ENCODE data around the gene MOXD1. TPM values are rescaled to one million over a fixed set of nuclear protein-coding genes. Genes with fewer than 3 reads are reported as not detected.

MOXD1 gene
- total RNA-seq, 1 donor from 2014 or later, result 0.75 TPM

- no peak overlapping the region for H3K27ac ChIP-seq
- intact Hi-C loops (cut with DNase I), result no loop called here
These were observed 10.8 kb downstream of the MOXD1 start for GRCh38 chr6:132390451-132390850.

GRCh38 chr6:132390017-132390416, 11.3 kb downstream of the MOXD1 start:
- DNase-seq (ENCODE audit: low spot score in 2 of 2), result no peak
- H3K27ac ChIP-seq, result no peak overlapping the region
- H3K4me3 ChIP-seq, result no peak overlapping the region
- no peaks in the 10 kb centered on the region for H3K27me3 ChIP-seq
- H3K9me3 ChIP-seq, result peaks cover 0 to 15% of the 10 kb centered on the region in 2 donors
- TF ChIP-seq CTCF (IDR thresholded peaks at IDR 0.05), result no peak
- intact Hi-C loops (cut with DNase I), result no loop called here
- H3K4me1 ChIP-seq, result no peaks in the 10 kb centered on the region
- no peaks in the 10 kb centered on the region for H3K36me3 ChIP-seq

More at GRCh38 chr6:132390451-132390850, 10.8 kb downstream of the MOXD1 start:
- Histone ChIP-seq H3K36me3 (no peaks in the 10 kb centered on the region), H3K4me1 (no peaks in the 10 kb centered on the region), H3K4me3 (no peak overlapping the region), H3K27me3 (no peaks in the 10 kb centered on the region), H3K9me3 (peaks cover 0 to 19% of the 10 kb centered on the region in 2 donors)
- DNase-seq (ENCODE audit: low spot score in 2 of 2), result no peak
- TF ChIP-seq CTCF (IDR thresholded peaks at IDR 0.05), result no peak

- intact Hi-C loops (cut with DNase I), result no loop called here
- Histone ChIP-seq H3K27me3 (no peaks in the 10 kb centered on the region), H3K4me1 (no peaks in the 10 kb centered on the region), H3K27ac (no peak overlapping the region), H3K36me3 (no peaks in the 10 kb centered on the region), H3K9me3 (no peaks in the 10 kb centered on the region), H3K4me3 (no peak overlapping the region)
- DNase-seq (ENCODE audit: low spot score in 2 of 2), result no peak
- TF ChIP-seq CTCF (IDR thresholded peaks at IDR 0.05), result no peak
These were observed 13.0 kb downstream of the MOXD1 start for GRCh38 chr6:132388291-132388690.

GRCh38 chr6:132382630-132383175, 18.6 kb downstream of the MOXD1 start:
- H3K4me3 ChIP-seq, result no peak overlapping the region
- no peaks in the 10 kb centered on the region for H3K4me1 ChIP-seq
- H3K9me3 ChIP-seq, result no peaks in the 10 kb centered on the region
- intact Hi-C loops (cut with DNase I), result no loop called here
- H3K27me3 ChIP-seq, result no peaks in the 10 kb centered on the region
- TF ChIP-seq CTCF (IDR thresholded peaks at IDR 0.05), result no peak
- no peaks in the 10 kb centered on the region for H3K36me3 ChIP-seq
- H3K27ac ChIP-seq, result no peak overlapping the region
- DNase-seq (ENCODE audit: low spot score in 2 of 2), result no peak

GRCh38 chr6:132381381-132381780, 19.9 kb downstream of the MOXD1 start:
- Histone ChIP-seq H3K36me3 (no peaks in the 10 kb centered on the region), H3K4me1 (no peaks in the 10 kb centered on the region), H3K4me3 (no peak overlapping the region), H3K27me3 (no peaks in the 10 kb centered on the region), H3K9me3 (no peaks in the 10 kb centered on the region), H3K27ac (no peak overlapping the region)
- intact Hi-C loops (cut with DNase I), result no loop called here
- no peak for TF ChIP-seq CTCF (IDR thresholded peaks at IDR 0.05)
- no peak for DNase-seq (ENCODE audit: low spot score in 2 of 2)
